HUES6 (cell line): Measurements from ENCODE around the gene STX3.

Source experiments
- H3K27ac ChIP-seq: 2 replicates; pipeline ENCODE4 v1.7.0; 2013; ENCODE audit warnings: low read depth, mild to moderate bottlenecking, low read length, inconsistent platforms
- H3K27me3 ChIP-seq: 2 replicates; pipeline ENCODE4 v1.6.1; 2013; ENCODE audit warnings: low read length; ENCODE audit not compliant: control insufficient read depth, insufficient read depth
- H3K36me3 ChIP-seq: 2 replicates; pipeline ENCODE4 v1.6.1; 2013; ENCODE audit warnings: low read length; ENCODE audit not compliant: control insufficient read depth, insufficient read depth
- H3K4me1 ChIP-seq: 2 replicates; pipeline ENCODE4 v1.6.1; 2013; ENCODE audit warnings: low read length; ENCODE audit not compliant: control insufficient read depth, insufficient read depth
- H3K4me3 ChIP-seq: 2 replicates; pipeline ENCODE4 v1.5.1; 2013; ENCODE audit warnings: low read depth, low read length
- H3K9ac ChIP-seq: one replicate; pipeline ENCODE4 v1.6.1; 2013; ENCODE audit warnings: mild to moderate bottlenecking, low read length
- H3K9me3 ChIP-seq: 2 replicates; pipeline ENCODE4 v1.6.1; 2013; ENCODE audit warnings: low read depth, low read length; ENCODE audit not compliant: control insufficient read depth, insufficient read depth

Gene STX3

GRCh38 chr11:59728154-59728553 lies 27.0 kb upstream of the STX3 start:
- no peaks in the 10 kb centered on the region for H3K4me1 ChIP-seq
- H3K9ac ChIP-seq, result no peak overlapping the region
- H3K4me3 ChIP-seq, result no peak overlapping the region

DNA sequence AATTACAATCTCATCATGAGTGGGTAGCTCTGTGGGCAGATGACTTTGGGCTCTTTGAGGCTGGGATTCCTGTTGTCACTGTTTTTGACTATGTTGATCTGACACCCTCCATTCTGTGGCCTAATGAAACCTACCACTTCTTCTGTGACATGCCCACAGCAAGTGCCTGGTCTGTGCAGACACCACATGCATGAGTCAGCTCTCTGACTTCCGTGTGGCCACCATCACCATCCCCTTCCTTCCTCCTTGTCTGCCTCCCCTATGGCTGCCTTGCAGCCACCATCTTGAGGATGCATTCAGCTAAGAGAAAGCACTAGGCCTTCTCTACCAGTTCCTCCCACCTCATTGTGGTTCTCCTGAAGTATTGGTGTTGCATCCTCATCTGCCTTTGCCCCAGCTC lies 26.3 kb upstream of the STX3 start:
- no peaks in the 10 kb centered on the region for H3K9me3 ChIP-seq
- H3K4me3 ChIP-seq, result no peak overlapping the region
- no peaks in the 10 kb centered on the region for H3K4me1 ChIP-seq
- no peak overlapping the region for H3K9ac ChIP-seq
- H3K36me3 ChIP-seq, result no peaks in the 10 kb centered on the region
- no peak overlapping the region for H3K27ac ChIP-seq
- no peaks in the 10 kb centered on the region for H3K27me3 ChIP-seq

More at GRCh38 chr11:59728154-59728553, 27.0 kb upstream of the STX3 start:
- Histone ChIP-seq H3K36me3 (no peaks in the 10 kb centered on the region), H3K9me3 (no peaks in the 10 kb centered on the region), H3K27me3 (no peaks in the 10 kb centered on the region), H3K27ac (no peak overlapping the region)

DNA sequence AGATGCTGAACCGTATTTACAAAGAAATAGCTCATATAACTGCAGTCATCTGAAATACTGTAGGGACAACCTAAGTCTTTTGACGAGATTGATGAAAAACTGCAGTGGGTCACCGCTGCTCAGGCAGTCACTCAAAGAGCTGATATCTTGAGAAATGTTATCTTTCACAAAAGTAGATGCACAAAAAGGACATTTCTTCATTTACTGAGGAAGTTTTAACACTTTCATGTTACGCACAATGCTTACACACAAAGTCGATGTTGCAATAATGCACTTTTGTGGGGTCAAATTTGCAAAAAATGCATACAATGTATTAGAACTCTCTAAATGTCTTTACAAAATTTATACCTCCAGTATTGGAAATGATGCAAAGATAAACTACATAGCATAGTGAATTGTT lies 25.3 kb upstream of the STX3 start:
- Histone ChIP-seq H3K4me1 (no peaks in the 10 kb centered on the region), H3K9me3 (0 out of 2 replicates have a peak, but pooled peaks cover 2% of the 10 kb centered on the region), H3K4me3 (no peak overlapping the region), H3K9ac (no peak overlapping the region), H3K27ac (no peak overlapping the region), H3K27me3 (no peaks in the 10 kb centered on the region), H3K36me3 (no peaks in the 10 kb centered on the region)

DNA sequence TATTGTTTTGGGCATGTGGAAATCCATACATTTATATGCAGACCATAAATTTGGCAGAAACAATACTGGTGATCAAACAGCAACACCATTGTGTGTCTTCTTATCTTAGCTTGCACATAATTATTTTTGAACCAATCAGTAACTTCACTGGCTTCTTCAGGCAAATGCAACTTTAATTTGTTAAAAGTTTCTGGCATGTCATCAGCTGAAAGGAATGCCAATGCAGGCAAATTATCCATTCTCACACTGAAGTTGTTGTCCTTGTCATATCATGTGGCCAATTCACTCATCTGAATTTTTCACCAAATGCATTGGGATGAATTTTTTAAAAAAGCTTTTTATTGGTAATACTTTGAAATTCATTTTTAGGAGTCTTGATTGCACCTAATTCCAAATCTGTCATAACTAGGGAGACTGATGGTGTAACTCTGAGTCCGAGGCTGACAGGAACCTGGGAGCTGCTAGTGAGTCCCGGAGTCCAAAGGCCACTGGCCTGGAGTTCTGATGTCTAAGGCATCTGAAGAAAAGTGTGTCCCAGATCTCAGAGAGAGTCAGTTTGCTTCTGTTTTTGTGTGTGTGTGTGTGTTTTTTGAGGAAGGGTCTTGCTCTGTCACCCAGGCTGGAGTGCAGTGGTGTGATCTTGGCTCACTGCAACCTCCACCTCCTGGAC lies 24.1 kb upstream of the STX3 start:
- H3K9ac ChIP-seq, result no peak overlapping the region
- H3K27ac ChIP-seq, result no peak overlapping the region
- no peaks in the 10 kb centered on the region for H3K27me3 ChIP-seq
- H3K36me3 ChIP-seq, result no peaks in the 10 kb centered on the region
- H3K9me3 ChIP-seq, result 0 out of 2 replicates have a peak, but pooled peaks cover 2% of the 10 kb centered on the region
- H3K4me3 ChIP-seq, result no peak overlapping the region
- H3K4me1 ChIP-seq, result no peaks in the 10 kb centered on the region

DNA sequence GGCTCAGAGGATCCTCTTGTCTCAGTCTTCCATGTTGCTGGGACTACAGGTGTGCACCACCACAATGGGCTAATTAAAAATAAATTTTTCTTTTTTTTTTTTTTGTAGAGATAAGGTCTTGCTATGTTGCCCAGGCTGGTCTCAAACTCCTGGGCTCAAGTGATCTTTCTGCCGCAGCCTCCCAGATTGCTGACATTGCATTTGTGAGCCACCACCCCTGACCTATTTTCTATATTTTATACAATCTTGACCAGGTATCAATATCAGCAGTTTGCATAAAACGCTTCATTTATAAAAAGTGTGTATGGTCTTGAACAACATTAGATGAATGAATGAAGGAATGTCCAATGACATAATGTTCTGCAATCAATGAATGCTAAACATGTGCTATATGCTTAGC lies 9.1 kb upstream of the STX3 start:
- no peak overlapping the region for H3K4me3 ChIP-seq
- H3K36me3 ChIP-seq, result no peaks in the 10 kb centered on the region
- H3K9ac ChIP-seq, result no peak overlapping the region
- H3K4me1 ChIP-seq, result no peaks in the 10 kb centered on the region
- H3K9me3 ChIP-seq, result no peaks in the 10 kb centered on the region
- no peak overlapping the region for H3K27ac ChIP-seq
- no peaks in the 10 kb centered on the region for H3K27me3 ChIP-seq

DNA sequence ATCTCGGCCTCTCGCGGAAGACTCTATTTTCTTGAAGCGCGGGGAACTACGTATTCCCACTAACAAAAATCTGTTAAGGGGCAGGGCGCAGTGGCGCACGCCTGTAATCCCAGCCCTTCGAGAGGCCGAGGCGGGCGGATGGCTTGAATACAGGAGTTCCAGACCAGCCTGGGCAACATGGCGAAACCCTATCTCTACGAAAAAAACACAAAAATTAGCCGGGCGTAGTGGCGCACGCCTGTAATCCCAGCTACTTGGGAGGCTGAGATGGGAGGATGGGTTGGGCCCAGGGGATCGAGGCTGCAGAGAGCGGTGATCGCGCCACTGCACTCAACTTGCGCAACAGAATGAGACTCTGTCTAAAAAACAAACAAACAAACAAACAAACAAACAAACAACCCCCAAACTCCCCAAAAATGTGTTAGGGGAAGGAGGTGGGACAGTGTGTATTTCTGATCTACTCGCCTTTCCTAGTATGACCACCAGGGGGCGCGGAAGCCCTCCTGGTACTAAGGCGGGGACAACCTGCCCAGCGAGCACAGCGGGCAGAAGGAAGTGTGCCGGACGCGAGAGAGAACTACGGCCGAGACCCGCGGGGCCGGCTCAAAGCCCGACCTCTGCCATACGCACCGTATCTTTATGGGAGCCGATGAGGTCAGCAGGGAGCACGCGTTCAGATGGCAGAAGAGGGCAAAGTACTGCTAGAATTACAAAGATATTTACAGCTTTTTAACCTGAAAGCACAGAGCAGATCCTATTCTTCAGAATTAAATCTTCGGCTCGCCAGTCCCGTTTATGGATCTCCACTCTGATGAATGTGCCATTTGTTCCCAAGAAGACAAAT lies 1.3 kb upstream of the STX3 start:
- H3K4me1 ChIP-seq, result peaks cover 15% of the 10 kb centered on the region
- H3K9ac ChIP-seq, result peak overlapping the region; percentile 83
- H3K4me3 ChIP-seq, result peak overlapping the region; percentile 82
- peaks cover 5% of the 10 kb centered on the region; the same call in 1 of the 2 replicates for H3K36me3 ChIP-seq
- H3K27me3 ChIP-seq, result no peaks in the 10 kb centered on the region
- H3K27ac ChIP-seq, result no peak overlapping the region
- no peaks in the 10 kb centered on the region for H3K9me3 ChIP-seq

GRCh38 chr11:59754494-59754858 lies 700 bp upstream of the STX3 start:
- Histone ChIP-seq H3K27me3 (no peaks in the 10 kb centered on the region), H3K9me3 (no peaks in the 10 kb centered on the region), H3K27ac (no peak overlapping the region), H3K9ac (peak overlapping the region; percentile 83), H3K4me3 (peak overlapping the region; percentile 82), H3K4me1 (peaks cover 15% of the 10 kb centered on the region), H3K36me3 (peaks cover 5% of the 10 kb centered on the region; the same call in 1 of the 2 replicates)

DNA sequence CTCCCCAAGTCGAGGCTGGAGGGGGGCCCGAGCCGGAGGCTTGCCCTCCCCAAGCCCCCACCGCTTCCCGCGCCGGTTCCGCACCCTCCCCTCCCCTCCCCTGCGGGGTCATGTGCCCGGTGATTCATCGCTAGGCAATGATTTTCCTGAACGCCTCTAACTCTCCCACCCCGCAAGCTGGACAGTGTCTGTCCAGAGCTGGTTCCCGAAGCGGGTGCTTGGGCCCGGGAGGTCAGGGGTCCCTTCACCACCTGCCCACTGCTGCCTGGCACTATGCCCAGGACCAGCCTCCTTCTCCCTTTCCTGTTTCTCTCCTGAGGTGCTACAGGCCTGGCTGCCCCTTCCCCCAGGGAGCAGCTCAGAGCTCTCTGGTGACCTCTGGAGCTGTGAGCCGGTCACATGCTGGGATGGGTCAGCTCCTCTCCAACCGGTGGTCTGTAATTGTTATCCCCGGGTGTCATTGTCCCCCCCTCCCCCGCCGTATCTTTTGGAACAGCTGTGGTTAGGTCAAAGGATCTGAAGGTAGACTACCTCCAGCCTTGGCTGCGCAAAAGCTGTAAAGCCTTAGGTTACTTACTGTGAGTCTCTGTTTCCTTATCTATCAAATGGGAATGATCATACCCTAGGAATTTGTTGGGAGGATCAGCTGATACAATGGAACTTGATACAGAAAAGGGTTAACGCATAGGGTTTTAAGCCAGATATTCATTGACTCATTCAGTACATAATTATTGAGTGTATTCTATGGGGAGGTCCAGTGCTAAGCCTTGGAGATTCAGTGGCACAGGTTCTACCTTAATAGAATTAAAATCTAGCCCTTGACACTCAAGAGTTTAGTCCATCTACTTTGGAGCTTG lies 753 bp downstream of the STX3 start:
- peaks cover 9% of the 10 kb centered on the region; the same call in 1 of the 2 replicates for H3K36me3 ChIP-seq
- H3K27me3 ChIP-seq, result no peaks in the 10 kb centered on the region
- H3K27ac ChIP-seq, result peak overlapping the region; percentile 90
- H3K9ac ChIP-seq, result peak overlapping the region; percentile 83
- no peaks in the 10 kb centered on the region for H3K9me3 ChIP-seq
- peaks cover 15% of the 10 kb centered on the region for H3K4me1 ChIP-seq
- peak overlapping the region; percentile 82 for H3K4me3 ChIP-seq

- Histone ChIP-seq H3K36me3 (peaks cover 14% of the 10 kb centered on the region; the same call in 1 of the 2 replicates), H3K27ac (no peak overlapping the region), H3K27me3 (no peaks in the 10 kb centered on the region), H3K9me3 (no peaks in the 10 kb centered on the region), H3K9ac (peak overlapping the region; percentile 2), H3K4me1 (peaks cover 15% of the 10 kb centered on the region), H3K4me3 (peak overlapping the region; percentile 82)
Observed at GRCh38 chr11:59756558-59756840, 1.3 kb downstream of the STX3 start.

DNA sequence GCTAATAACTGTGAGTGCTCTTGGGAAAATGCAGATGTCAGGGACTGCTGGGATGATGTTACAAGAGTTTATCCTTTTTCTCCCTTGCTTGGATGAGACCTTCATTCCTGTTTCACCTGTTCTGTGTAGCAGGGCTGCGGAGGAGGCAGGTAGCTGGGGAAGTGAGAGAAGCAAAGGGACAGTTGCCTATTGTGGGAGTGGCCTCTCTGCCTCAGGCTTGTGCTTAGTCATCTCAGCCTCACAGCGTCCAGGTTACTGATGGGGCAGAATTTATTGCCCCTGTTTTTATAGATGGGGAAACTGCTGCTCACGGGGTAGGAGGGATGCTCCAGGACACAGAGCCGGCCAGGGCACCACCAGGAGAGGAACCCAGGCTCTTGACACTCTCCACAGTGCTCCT lies 1.7 kb downstream of the STX3 start:
- no peak overlapping the region for H3K27ac ChIP-seq

More for the DNA sequence above, 1.7 kb downstream of the STX3 start:
- H3K36me3 ChIP-seq, result peaks cover 14% of the 10 kb centered on the region; the same call in 1 of the 2 replicates
- H3K4me1 ChIP-seq, result peaks cover 15% of the 10 kb centered on the region
- H3K27me3 ChIP-seq, result no peaks in the 10 kb centered on the region
- H3K4me3 ChIP-seq, result peak overlapping the region; percentile 82
- H3K9me3 ChIP-seq, result no peaks in the 10 kb centered on the region
- H3K9ac ChIP-seq, result peak overlapping the region; percentile 2
